Thyroid gland (tissue), 4 donors: ENCODE results near the gene ACADVL. TPM values are rescaled to one million over a fixed set of nuclear protein-coding genes. Genes with fewer than 3 reads are reported as not detected.

ENCODE experiments used
- DNase-seq, 2 donors: peaks; one replicate each; pipeline ENCODE4 v3.0.0-alpha.2; 2019
- H3K27ac ChIP-seq, 3 donors: fragments of 200-600 bp; sonication (generic); 1 replicate in 2 of 3; 2 replicates in 1 of 3; pipeline ENCODE4 v1.5.1; 2016 to 2019; ENCODE audit warnings: mild to moderate bottlenecking in 1 of 3, moderate library complexity in 1 of 3
- H3K27me3 ChIP-seq: fragments of 200-600 bp; sonication (generic); one replicate; pipeline ENCODE4 v1.5.1; 2019
- H3K36me3 ChIP-seq, 2 donors: fragments of 200-600 bp; sonication (generic); one replicate each; pipeline ENCODE4 v1.5.1; 2016 to 2019
- H3K4me1 ChIP-seq, 2 donors: fragments of 200-600 bp; sonication (generic); one replicate each; pipeline ENCODE4 v1.5.1; 2017 to 2019
- H3K4me3 ChIP-seq, 3 donors: fragments of 200-600 bp; sonication (generic); replicated peaks in 1 of 3; 1 replicate in 2 of 3; 2 replicates in 1 of 3; pipeline ENCODE4 v1.5.1; 2016; ENCODE audit warnings: mild to moderate bottlenecking in 1 of 3
- H3K9me3 ChIP-seq: fragments of 200-600 bp; sonication (generic); one replicate; pipeline ENCODE4 v1.5.1; 2017
- CTCF ChIP-seq, 6 experiments: fragments of 200-600 bp in 3 of 6; fragments of 450-650 bp in 3 of 6; sonication (generic) in 3 of 6; IDR thresholded peaks; one replicate each; pipeline ENCODE4 v1.5.1; 2016 to 2019; ENCODE audit warnings: antibody characterized with exemption in 6 of 6, mild to moderate bottlenecking in 2 of 6, inconsistent platforms in 1 of 6, moderate library complexity in 1 of 6
- POLR2A ChIP-seq, 2 donors: fragments of 450-650 bp; IDR thresholded peaks; one replicate each; pipeline ENCODE4 v1.6.1; 2017; ENCODE audit warnings: antibody characterized with exemption in 2 of 2, mild to moderate bottlenecking in 2 of 2, moderate library complexity in 1 of 2
- WGBS, 2 donors: methylation state at CpG; one replicate each; pipeline ENCODE4 v1.1.5; 2017; 5-methylcytosine and 5-hydroxymethylcytosine counted together
- intact Hi-C: fragments of 100-400 bp; cut with DNase I; formaldehyde crosslinking; loops from one replicate; pipeline ENCODE4 v1.15.1; 2023
- total RNA-seq, 4 donors: library from RNA; depleted of rRNA; stranded (reverse); fragments of >200 nt; gene quantifications; one replicate each; pipeline ENCODE4 v1.2.3, GENCODE V29; 2016

The ACADVL gene
- total RNA-seq, 4 donors from 2014 or later = 581 to 1,743 (median 795) TPM

GRCh38 chr17:7204828-7205461 is 14.8 kb upstream of the ACADVL start:
- Histone ChIP-seq H3K4me1 (peaks cover 0 to 8% of the 10 kb centered on the region in 2 donors), H3K36me3 (peaks cover 3 to 6% of the 10 kb centered on the region in 2 donors), H3K27me3 (no peaks in the 10 kb centered on the region), H3K9me3 (no peaks in the 10 kb centered on the region), H3K27ac (peak overlapping the region in 2 of 3 donors; percentile 24 to 45), H3K4me3 (peak overlapping the region in 2 of 3 donors; percentile 8 to 41)
- TF ChIP-seq CTCF (IDR thresholded peaks at IDR 0.05) (no peak), POLR2A (IDR thresholded peaks at IDR 0.05) (no peak)
- WGBS, 2 donors = 1 to 4% methylated on average over 11 to 26 of the region's 34 CpGs
- intact Hi-C loops = no loop called here
- peak; percentile 62 to 79 for DNase-seq

DNA sequence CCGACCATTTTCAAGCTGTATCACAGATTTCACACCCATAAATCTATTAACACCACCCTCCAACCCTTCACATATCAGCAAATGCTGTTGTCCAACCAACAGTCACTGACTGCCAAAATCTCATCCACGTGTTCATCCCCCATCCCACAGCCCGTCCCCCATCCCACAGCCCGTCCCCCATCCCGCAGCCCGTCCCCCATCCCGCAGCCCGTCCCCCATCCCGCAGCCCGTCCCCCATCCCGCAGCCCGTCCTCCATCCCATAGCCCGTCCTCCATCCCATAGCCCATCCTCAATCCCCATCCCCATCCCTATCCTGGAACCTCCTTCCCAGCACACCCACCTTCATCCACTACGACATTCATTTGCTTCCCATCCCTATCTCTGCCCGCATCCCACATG is 14.2 kb upstream of the ACADVL start:
- 45 to 49% methylated on average over 15 of the region's 15 CpGs for WGBS, 2 donors
- peak overlapping the region in 1 of 3 donors; percentile 24 for H3K27ac ChIP-seq
- H3K4me1 ChIP-seq = peaks cover 0 to 8% of the 10 kb centered on the region in 2 donors
- H3K36me3 ChIP-seq = peaks cover 3 to 6% of the 10 kb centered on the region in 2 donors
- intact Hi-C loops = no loop called here
- no peaks in the 10 kb centered on the region for H3K9me3 ChIP-seq
- no peaks in the 10 kb centered on the region for H3K27me3 ChIP-seq
- peak overlapping the region in 1 of 3 donors; percentile 41 for H3K4me3 ChIP-seq
- DNase-seq = no peak
- TF ChIP-seq POLR2A (IDR thresholded peaks at IDR 0.05) = no peak
- TF ChIP-seq CTCF (IDR thresholded peaks at IDR 0.05) = no peak

GRCh38 chr17:7207120-7208001 is 12.4 kb upstream of the ACADVL start:
- peaks cover 0 to 15% of the 10 kb centered on the region in 2 donors for H3K4me1 ChIP-seq
- DNase-seq = no peak
- H3K27ac ChIP-seq = no peak overlapping the region
- H3K27me3 ChIP-seq = no peaks in the 10 kb centered on the region
- no peak overlapping the region for H3K4me3 ChIP-seq
- WGBS, 2 donors = 80 to 88% methylated on average over 24 of the region's 24 CpGs
- TF ChIP-seq POLR2A (IDR thresholded peaks at IDR 0.05) = no peak
- TF ChIP-seq CTCF (IDR thresholded peaks at IDR 0.05) = no peak
- no peaks in the 10 kb centered on the region for H3K9me3 ChIP-seq
- H3K36me3 ChIP-seq = peaks cover 3 to 6% of the 10 kb centered on the region in 2 donors
- intact Hi-C loops = no loop called here

DNA sequence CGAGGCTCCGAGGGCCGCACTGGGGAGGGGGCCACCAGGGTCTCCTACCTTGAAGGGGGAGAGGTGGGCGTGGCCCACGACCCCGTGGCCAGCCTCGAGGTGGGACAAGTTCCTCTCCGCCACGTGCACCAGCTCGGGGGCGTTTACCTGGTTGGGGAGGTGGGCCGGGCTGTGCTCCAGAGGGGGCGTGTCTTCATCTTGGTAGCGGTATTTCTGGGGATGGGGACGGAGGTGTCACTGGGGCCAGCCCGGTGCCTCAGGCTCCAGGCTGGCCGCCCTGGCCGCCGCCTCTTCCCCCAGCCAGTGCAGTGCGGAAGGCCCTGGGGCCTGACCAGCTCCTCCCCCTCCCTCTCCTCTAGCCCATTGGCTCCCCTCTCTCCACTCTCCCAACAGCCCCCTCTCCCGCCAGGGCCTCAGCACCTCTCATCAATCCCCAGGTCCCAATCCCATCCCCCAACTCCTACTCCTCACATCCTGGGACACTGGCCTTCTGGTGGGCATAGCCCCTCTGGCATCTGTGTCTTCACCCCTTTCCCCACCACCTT is 11.6 kb upstream of the ACADVL start:
- Histone ChIP-seq H3K36me3 (peaks cover 0 to 2% of the 10 kb centered on the region in 2 donors), H3K27me3 (no peaks in the 10 kb centered on the region), H3K9me3 (no peaks in the 10 kb centered on the region), H3K27ac (no peak overlapping the region), H3K4me1 (peaks cover 0 to 15% of the 10 kb centered on the region in 2 donors), H3K4me3 (no peak overlapping the region)
- TF ChIP-seq POLR2A (IDR thresholded peaks at IDR 0.05) (no peak), CTCF (IDR thresholded peaks at IDR 0.05) (no peak)
- DNase-seq = no peak
- 59 to 71% methylated on average over 13 to 20 of the region's 21 CpGs for WGBS, 2 donors
- intact Hi-C loops = no loop called here
